Mesenteric fat pad (tissue), 1 donor: Measurements from ENCODE around the gene PTPRR. TPM values are rescaled to one million over a fixed set of nuclear protein-coding genes. Genes with fewer than 3 reads are reported as not detected.
"Not testable (repeated sequence)": the region's sequence is repeated elsewhere in the genome, so short reads cannot be mapped to it uniquely, and the experiment has no call there.

ENCODE experiments used
- DNase-seq: peaks from one replicate; pipeline ENCODE4 v3.0.0-alpha.2; 2020; ENCODE audit warnings: low spot score
- total RNA-seq: library from RNA; stranded (reverse); fragmentation: NEBNext Ultra II Directional; extraction: Animal tissue kit (Norgen Biotek cat#: 25700); gene quantifications from one replicate; pipeline ENCODE4 v1.2.1, GENCODE V29; 2021
- donor health status: DM: yes; HTN: yes; CAD: no.

PTPRR gene
- total RNA-seq, 1 donor from 2014 or later: 0.32 TPM

DNA sequence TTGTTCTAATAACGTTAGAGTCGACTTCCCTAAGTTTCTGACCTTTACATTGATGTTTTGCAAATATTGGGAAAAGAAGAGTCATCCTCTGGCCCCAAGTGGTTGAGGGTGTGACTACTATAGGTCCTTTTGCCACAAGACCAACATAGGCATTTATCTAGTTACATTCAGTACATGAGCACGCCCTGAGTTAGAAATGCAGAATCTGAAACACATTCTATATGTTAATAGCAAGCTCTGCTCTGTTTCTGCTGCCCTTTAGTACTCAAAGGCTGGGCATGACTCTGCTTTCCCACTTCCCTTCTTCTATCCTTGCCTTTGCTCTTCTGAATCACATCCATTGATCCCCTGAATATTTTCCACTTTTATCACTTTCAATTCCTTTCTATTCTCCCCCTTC is 168.2 kb downstream of the PTPRR start:
- no peak for DNase-seq

DNA sequence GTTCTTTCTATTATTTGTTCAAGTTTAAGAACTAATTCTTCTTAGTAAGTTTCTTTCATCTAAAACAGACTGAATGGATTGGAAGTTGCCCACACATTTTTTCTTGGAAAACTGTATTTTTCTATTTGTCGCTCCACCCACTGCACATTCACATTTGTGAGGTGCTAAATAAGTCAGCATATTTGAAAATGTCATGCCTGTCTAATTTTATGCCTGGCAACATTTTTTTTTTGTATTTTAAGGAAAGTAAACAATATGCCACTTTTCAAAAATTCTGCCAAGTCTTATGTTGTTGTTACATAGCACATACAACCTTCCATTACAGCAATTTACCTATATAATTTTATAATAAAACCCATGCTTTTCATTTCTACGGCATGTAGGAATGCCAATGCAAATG is 170.6 kb downstream of the PTPRR start:
- DNase-seq: no peak

DNA sequence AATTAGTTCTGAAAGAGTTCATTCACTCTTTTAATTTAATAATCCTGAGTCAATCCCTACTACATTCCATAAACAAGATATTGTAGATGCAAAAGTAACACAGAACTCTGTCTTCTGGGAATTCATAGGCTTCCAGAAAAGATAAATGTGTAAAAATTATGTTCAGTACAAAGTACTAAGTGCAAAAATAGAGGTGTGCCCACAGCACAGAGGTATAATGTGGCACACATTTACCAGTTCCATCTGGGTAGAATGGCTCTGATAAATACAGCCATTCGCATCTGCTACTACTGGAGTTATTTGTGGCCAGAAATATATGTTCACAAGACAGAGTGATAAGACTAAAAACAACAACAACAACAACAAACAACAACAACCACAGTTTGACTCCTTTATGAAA is 171.7 kb downstream of the PTPRR start:
- DNase-seq: no peak

DNA sequence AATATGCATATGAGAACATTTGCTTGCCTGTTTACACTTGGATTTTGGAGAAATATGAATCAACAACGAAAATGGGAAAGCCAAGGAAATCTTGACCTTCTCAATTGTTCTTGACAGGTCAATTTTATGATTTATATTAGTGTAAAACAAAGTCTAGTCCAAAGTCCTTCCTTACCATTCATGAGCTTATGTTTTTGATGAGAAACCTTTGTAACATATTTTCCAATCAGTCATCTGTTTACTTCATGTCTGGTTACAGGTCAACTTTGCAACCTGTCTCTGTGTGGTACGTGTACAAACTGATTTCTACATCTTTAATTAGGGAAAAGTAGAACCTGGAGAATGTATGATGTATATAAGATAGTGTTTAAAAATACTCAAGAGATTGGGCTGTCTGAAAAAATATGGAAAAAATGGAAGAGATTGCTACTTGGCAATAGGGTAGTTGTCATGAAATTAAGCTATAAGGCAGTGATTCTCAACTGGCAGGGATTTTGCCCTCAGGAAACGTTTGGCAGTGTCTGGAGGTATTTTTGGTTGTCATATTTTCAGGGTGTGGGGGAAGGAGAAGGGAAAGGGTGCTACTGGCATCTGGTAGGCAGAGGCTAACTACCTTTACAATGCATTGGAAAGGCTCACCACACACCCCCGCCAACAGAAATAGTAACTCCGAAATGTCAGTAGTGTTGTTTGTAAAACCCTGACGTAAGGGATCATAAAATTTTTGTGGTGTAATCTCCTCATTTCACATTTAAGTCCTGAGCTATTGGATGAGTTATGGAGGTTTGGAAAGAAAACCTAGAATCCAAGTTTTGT is 172.9 kb downstream of the PTPRR start:
- DNase-seq: no peak

DNA sequence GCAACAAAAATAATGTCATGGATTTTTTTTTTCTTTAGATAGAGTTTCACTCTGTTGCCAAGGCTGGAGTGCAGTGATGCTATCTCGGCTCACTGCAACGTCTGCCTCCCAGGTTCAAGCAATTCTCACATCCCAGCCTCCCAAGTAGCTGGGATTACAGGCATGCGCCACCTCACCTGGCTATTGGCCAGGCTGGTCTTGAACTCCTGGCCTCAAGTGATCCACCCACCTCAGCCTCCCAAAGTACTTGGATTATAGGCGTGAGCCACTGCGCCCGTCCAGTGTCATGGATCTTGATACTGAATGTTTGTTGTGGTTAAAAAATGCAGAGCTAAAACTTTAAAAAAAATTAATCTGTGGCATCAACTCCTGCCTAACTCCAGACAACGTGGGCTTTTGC is 175.5 kb downstream of the PTPRR start:
- no peak for DNase-seq

DNA sequence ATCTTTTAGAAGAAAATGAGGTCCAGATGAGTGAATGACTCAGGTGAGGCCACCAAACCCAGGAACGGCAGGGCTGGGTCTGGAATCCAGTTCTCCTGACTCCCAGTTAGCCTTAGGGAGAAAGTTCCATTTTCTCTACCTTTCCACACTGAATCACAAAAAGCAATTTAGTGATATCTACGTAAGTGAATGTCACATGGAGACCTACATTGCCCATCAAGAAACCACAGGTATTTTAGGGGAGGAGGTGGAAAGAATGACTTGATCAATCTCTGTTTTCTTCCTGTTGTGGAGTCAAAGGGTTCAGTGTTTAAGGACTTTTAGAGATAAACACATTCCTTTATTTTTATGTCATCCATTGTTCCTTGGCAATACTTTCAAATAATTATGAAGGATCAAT is 176.4 kb downstream of the PTPRR start:
- no peak for DNase-seq

DNA sequence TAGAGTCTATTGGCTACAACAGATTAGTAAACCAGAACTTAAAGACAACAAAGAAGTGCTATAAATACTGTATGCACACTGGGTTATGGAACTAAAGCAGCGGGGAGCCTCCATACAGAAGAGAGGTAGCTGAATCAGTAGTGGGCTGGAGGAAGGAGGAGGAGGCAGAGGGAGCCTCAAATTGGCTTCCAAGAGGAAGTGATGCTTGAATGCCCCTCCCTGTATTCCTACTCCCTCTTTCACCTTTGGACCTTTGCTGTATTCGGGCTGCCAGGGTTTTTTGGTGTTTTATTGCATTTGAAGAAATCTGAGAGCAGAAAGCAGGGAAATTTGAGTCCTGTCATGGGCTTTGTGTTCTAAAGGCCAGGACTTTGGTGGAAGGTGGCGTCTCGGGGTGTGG is 179.3 kb downstream of the PTPRR start:
- DNase-seq: no peak

DNA sequence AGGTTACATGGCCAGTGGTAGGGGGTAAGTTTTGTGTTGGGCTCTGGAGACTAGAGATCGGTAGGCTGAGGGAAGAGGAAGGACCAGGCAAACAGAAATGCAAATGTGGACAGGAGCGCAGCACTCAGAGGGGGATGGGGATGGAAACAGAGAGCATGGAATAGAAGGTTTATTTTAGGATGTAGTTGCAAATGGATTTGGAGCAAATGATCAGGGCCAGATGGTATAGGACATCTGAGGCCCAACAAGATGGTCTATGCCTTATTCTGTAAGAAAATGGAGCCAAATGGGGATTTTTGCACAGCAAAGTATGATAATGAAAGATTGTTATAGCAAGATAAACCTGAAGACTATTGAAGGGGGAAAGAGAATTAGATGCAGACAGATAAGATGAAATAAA is 180.8 kb downstream of the PTPRR start:
- no peak for DNase-seq

DNA sequence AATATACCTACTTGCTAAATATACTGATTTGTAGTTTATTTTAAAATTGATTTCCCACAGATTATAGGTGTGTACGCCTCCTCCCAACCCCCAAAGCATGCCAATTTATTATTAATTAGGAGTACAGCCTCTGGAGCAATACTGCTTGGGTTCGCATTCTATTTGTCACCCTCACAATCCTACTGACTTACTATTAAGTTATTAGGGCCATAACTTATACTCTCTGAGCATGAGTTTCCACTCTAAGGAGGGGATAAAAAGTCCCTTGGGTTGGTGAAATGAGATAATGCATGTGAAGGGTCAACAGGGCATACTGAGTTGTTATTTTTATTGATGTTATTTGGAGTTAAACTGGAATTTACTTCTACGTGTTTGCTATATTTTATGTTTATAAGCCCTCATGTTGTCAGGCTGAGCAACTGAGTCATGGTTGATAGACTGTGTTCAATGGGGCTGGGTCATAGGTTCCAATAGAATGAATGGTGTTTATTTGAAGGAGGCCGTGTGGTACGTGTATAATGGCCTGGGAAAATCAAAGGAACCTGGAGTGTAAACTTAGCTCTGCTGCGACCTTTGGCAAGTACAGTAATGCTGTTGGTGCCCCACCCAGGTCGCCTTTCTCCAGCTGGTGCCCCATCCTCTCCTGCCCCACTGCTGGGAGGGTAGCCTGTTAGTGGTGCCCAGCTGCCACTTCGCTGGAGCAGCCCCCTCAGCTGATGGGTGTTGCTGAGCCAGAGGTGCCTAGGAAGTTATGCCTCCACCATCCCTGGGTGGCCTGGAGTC is 184.0 kb downstream of the PTPRR start:
- DNase-seq: no peak

DNA sequence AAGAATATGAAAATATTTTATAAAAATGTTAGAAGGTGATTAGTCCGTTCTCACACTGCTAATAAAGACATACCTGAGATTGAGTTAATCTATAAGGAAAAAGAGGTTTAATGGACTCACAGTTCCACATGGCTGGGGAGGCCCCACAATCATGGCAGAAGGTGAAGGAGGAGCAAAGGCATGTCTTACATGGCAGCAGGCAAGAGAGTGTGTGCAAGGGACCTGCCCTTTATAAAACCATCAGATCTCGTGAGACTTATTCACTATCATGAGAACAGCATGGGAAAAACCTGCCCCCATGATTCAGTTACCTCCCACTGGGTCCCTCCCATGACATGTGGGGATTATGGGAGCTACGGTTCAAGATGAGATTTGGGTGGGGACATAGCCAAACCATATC is 185.3 kb downstream of the PTPRR start:
- DNase-seq: not testable (repeated sequence)

DNA sequence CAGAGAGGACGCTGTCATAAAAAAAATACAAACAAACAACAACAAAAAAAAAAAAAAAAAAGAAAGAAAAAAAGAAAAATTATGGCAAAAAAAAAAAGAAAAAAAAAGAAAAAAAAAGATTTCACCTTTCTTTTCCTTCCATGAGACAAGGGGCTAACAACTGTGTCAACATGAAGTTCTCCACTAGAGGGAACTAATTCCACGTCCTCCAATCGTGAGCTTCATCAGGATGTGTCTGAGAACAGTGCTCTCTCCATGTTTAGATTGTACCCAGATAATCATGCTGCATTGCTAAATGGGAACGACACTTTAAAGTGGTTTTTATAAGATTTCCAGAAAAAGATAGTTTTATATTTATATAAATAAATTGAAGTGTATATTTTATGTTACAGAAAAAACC is 187.2 kb downstream of the PTPRR start:
- no peak for DNase-seq

DNA sequence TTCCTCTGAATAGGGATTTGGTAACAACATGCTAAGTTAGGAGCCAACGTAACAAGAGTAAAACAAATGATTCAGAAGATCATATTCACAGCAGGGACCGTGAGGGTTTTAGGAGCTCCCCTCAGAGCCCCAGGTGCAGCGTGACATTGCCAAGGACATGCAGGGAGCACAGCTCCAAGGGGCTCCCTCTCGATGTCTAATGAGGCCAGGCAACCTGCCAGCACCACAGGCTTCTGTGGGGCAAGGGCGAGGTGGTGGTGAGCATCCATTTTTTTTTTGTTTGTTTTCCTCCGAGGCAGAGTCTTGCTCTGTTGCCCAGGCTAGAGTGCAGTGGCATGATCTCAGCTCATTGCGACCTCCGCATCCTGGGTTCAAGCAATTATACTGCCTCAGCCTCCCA is 188.3 kb downstream of the PTPRR start:
- DNase-seq: no peak

DNA sequence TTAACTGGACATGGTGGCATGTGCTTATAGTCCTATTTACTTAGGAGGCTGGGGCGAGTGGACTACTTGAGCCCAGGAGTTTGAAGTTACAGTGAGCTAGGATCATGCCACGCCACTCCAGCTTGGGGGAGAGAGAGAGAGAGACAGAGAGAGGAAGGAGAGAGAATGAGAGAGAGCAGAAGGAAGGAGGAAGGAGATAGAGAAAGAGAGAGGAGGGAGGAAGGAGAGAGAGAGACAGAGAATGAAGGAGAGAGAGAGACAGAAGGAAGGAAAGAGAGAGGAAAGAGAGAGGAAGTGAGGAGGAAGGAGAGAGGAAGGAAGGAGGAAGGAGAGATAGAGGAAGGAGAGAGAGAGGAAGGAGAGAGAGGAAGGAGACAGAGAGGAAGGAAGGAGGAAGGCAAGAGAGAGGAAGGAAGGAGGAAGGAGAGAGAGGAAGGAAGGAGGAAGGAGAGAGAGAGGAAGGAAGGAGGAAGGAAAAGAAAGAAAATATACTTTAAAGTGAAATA is 189.8 kb downstream of the PTPRR start:
- no peak for DNase-seq

DNA sequence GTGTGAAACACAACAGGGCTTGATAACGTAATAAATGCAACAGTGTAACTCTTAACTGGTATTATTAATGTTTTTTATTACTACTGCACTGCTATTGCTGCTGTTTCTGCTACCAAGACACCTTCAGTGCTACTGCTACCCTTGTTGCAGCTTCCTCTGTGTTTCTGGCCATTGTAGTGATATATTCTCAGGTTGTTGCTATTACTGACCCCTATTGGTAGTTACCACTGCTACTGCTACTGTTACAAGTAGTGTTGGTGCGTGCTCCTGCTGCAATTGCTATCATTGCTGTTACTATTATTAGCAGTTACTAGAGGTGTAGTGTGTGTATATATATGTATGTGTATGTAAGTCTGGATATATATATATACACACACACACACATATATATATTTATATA is 196.1 kb downstream of the PTPRR start:
- DNase-seq: no peak

DNA sequence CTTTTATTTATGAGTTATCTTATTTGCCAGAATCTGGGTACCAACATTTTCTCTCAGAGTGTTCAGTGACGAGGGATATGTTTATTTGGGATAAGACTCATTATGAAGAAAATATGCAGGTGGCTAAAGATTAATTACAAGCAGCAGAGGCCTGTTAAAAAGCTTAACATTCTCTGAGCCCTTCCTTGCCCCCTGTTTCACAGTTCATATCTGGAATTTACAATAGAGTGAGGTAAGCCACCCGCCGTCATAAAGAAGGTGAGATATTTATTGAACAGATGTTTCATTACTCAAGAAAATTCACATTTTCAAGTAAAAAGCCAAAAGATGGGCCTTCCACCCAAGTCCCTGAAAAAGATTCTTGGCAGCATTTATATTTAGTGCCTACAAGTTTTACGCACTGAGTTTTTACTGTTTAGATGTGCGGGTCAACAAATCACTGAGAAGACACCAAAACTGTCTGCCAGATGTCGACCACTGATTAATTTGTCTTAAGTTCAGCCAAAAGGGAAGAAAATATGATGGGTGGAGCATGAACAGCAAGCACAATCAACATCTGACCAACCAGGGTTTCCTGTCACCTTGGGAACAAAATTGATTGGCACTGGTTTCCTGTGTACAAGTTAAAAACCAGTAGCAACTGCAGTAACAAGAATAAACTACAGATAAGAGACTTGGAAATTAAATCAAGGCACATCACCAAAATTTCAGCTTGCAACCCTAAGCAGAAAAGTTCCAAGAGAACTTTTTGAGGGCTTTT is 197.8 kb downstream of the PTPRR start:
- DNase-seq: no peak

DNA sequence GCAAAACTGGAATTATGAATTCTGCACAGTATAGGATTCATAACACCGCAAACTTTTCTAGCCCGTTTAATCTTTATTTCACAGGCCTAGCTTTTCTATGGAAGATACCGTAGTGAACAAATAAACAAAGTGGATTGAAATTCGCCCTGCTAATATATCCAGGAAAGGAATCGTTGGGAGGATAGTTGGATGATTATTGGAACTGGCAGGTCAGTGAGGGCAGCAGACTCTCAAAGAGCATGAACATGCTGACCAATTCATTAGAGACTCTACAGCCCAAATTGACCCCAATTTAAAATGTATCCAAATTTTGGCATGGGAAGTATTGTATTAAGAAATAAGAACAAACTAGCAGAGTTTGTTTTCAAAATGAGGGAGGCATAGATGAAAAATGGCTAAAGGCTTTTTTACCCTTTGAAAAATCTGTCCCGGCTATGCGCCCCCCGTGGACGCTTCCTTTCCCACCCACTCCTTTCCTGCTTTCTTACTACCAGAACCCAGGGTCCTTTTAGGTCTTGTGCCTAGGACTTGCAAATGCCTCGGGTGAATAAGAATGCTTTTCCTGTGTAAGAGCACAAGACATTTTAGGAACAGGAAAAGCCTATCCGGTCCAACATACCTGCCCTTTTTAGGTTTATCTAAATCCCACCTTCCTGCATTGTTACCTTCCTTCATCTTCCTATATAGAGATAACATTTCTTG is 198.7 kb downstream of the PTPRR start:
- no peak for DNase-seq

DNA sequence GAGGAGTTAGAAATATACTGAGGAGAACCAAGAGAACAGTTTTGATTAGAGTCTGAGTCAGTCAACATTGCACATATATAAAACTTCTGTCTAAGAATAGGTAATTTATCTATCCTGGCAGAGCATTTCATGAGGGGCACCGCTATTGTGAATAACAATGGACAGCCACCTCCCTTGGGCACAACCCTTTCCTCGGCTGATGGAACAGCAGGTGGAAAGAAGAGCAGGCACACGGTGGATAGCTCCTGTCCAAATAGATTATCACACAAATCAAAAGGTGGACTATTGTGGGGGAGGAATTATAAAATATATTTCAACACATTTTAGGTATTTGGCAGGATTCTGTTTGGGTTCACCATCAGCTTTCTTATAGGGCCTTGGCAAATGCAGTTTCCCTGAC is 199.3 kb downstream of the PTPRR start:
- DNase-seq: no peak

DNA sequence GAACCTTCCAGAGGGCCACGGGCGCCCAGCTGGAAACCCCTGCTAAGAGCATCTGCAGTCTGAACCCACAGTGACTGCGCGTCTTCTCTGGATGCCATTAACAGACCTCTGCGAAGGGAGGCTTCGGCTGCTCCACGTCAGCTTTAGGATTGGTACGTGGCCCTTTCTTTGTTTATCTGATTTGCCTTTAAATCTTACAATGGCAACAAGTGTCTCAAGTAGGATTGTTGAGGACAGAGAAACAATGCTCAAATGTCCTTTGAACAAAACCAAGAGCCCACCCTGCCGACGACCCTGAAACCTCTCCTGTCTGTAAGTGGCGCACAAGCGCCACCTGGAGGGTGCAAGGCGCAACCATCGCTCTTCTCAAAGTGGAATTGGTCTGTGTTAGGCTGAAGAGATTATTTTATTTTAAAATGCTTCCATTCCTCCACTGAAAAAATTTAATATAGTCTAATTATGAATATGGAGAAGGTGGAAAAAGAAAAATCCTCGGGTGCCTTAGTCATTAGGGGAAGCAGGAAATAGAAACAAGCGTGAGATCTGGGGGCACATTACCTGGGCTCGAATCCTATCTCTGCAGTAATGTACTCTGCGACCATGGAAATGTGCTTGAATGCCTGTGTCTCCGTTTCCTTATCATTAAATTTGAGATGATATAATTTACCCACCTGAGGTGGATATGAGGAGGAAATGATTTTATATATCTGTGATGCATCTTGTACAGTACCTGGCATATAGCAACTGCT is 200.7 kb downstream of the PTPRR start:
- DNase-seq: no peak

DNA sequence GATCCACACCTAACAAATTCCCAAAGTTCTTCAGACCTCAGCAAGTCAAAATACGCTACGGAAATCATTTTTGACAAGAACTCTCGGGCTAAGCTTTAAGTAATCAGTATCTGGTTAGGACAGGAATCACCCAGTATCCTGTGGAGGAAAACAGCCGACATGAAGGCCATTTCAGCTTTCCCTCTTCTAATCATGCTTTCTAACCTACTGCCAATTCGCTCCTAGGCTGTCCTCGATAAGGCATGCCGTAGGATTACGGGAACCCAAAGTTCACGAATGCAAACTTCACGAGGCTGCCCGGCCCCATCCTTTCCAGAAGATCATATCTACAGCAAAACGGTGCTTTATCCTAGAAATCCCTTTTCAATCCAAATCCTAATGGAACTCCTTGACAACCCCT is 201.5 kb downstream of the PTPRR start:
- DNase-seq: no peak

DNA sequence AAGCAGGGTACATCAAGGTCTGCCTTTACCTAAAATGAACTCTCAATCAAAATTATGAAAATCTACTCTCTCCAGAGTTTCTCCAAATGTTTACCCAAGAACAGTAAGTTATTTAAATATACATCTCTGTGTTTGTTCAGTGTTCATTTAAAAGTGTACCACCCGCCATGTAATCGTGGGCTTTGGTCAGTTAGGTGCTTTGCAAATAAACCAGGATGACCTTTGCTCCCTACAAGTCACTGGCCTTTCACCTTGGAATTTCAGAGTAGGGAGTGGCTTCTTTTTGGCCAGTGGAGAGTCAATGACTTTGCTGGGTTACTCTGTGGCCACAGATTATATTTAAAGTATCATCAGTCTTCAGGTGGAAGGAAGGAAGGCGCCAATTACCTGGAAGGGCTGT is 208.7 kb downstream of the PTPRR start:
- no peak for DNase-seq

DNA sequence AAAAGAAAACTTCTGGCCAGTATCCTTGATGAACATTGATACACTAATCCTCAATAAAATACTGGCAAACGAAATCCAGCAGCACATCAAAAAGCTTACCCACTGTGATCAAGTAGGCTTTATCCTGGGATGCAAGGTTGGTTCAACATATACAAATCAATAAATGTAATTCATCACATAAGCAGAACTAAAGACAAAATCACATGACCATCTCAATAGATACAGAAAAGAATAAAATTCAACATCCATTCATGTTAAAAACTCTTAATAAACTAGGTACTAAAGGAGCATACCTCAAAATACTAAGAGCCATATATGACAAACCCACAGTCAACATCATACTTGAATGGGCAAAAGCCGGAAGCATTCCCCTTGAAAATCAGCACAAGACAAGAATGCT is 211.5 kb downstream of the PTPRR start:
- DNase-seq: no peak
